K562 (cell line): ENCODE results near the gene WDR46. TPM values are rescaled to one million over a fixed set of nuclear protein-coding genes. Genes with fewer than 3 reads are reported as not detected.

Experiments
- MTA2 ChIP-seq: fragments of 450-650 bp; IDR thresholded peaks from 2 replicates; pipeline ENCODE4 v1.6.1; 2016; ENCODE audit warnings: low read depth
- TCF3 ChIP-seq: sonication (generic); formaldehyde crosslinking; IDR thresholded peaks from 2 replicates; pipeline ENCODE4 v1.4.0; 2020; ENCODE audit warnings: mild to moderate bottlenecking, missing genetic modification reagents
- ZNF23 ChIP-seq: fragments of 250-450 bp; sonication (Bioruptor Pico); IDR thresholded peaks from 2 replicates; pipeline ENCODE4 v1.4.0; 2020; ENCODE audit warnings: mild to moderate bottlenecking
- ZNF436 ChIP-seq: fragments of 250-450, 450-650 bp; sonication (Bioruptor Pico); formaldehyde crosslinking; IDR thresholded peaks from 2 replicates; pipeline ENCODE4 v1.7.0; 2020; ENCODE audit warnings: mild to moderate bottlenecking
- polyA plus RNA-seq, 8 experiments: library from polyadenylated mRNA; depleted of rRNA in 4 of 8; stranded (reverse) in 5 of 8; unstranded in 3 of 8; fragments of >200 nt; fragmentation: Nextera tagmentation in 2 of 8; fragmentation: Illumina TruSeq in 1 of 8; extraction: Ambion mirVana in 2 of 8; extraction: Trizol in 1 of 8; gene quantifications; 2 replicates each; pipeline versions ENCODE4 v1.2.1 to v1.2.3, GENCODE V29; 2011 to 2014; ENCODE audit warnings: inconsistent platforms in 1 of 8, missing spikeins in 1 of 8
- total RNA-seq, 7 experiments: library from RNA; depleted of rRNA in 6 of 7; stranded (reverse); fragments of >200 nt in 6 of 7; fragmentation: Illumina TruSeq in 2 of 7; extraction: Trizol in 2 of 7; gene quantifications; 2 replicates each; pipeline versions ENCODE4 v1.2.1 to v1.2.3, GENCODE V29; 2011 to 2021; ENCODE audit warnings: low replicate concordance in 1 of 7
- TF ChIP-seq, protein P1 (sequence below): fragments of 450-650 bp; IDR thresholded peaks from 2 replicates; pipeline ENCODE4 v1.6.1; 2016; ENCODE audit warnings: antibody characterized with exemption
- TF ChIP-seq, protein P2 (sequence below), 2 experiments: fragments of 450-650 bp in 1 of 2; IDR thresholded peaks; 2 replicates each; pipeline ENCODE4 v1.6.1; 2011 to 2017; ENCODE audit warnings: low read depth in 2 of 2, antibody characterized with exemption in 1 of 2, borderline replicate concordance in 1 of 2, low read length in 1 of 2, mild to moderate bottlenecking in 1 of 2, mixed read lengths in 1 of 2; ENCODE audit not compliant: control insufficient read depth in 1 of 2
- TF ChIP-seq, protein P3 (sequence below), 2 experiments: fragments of 450-650 bp; formaldehyde crosslinking in 1 of 2; IDR thresholded peaks; 2 replicates each; pipeline versions ENCODE4 v1.4.0 to v1.6.1; 2014 to 2020; ENCODE audit warnings: mild to moderate bottlenecking in 2 of 2, borderline replicate concordance in 1 of 2, low read depth in 1 of 2
- TF ChIP-seq, protein P4 (sequence below): fragments of 450-650 bp; IDR thresholded peaks from 2 replicates; pipeline ENCODE4 v1.6.1; 2018; ENCODE audit not compliant: partially characterized antibody

The WDR46 gene
- total and polyA plus RNA-seq, 9 of the 15 experiments (the other 6 are each of a cell fraction or from before 2014, with no cell fraction given): 8.9 to 146 (median 93.1) TPM

DNA sequence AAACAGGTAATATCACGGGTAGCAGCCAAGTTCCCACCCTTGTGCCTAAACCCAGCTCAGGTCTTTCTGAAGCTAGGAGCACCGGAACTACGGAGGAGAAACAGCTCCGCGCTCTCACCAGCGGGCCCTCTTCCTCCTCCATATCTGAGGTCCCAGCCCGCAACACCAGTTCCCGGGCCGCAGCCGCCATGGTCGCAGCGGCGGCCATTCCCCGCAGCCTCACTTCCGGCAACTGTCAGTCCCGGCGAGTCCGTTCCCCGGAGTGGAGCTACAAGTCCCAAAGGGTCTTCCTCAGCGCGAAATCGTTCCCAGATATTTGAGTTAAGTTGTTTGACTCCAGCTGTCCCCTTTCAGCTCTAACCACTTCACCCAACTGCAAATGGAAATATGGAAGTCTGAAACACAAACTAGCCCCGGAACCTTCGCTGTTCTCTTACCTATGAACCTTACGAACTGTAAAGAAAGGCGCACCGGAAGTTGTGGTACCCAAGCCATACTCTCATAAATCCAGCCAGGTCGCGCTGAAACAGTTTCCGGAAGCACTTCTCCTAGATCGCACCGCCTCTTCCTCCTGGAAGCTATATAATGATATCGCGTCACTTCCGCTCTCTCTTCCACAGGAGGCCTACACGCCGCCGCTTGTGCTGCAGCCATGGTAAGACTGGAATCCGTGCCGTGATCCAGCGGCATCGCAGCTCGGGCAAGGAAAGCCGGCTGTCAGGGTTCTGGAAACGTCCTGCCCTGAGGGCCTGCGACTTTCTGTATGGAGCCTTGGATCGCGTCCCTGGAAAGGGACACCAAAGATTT is 17.4 kb downstream of the WDR46 start, which contains the start of the genes RPS18 and VPS52 (continued):
- TF ChIP-seq, protein P1, sequence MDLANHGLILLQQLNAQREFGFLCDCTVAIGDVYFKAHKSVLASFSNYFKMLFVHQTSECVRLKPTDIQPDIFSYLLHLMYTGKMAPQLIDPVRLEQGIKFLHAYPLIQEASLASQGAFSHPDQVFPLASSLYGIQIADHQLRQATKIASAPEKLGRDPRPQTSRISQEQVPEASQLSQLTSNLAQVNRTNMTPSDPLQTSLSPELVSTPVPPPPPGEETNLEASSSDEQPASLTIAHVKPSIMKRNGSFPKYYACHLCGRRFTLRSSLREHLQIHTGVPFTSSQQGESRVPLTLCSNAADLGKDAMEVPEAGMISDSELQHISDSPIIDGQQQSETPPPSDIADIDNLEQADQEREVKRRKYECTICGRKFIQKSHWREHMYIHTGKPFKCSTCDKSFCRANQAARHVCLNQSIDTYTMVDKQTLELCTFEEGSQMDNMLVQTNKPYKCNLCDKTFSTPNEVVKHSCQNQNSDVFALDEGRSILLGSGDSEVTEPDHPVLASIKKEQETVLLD: no peak
- TF ChIP-seq MTA2 (no peak; the same call in 1 of the 2 replicates), TCF3 (CRISPR knock-in tag) (peak; percentile 34; the same call in 1 of the 2 replicates), ZNF23 (peak; percentile 41; the same call in 1 of the 2 replicates), ZNF436 (CRISPR knock-in tag) (peak; percentile 47; the same call in 1 of the 2 replicates)
- TF ChIP-seq, protein P2, sequence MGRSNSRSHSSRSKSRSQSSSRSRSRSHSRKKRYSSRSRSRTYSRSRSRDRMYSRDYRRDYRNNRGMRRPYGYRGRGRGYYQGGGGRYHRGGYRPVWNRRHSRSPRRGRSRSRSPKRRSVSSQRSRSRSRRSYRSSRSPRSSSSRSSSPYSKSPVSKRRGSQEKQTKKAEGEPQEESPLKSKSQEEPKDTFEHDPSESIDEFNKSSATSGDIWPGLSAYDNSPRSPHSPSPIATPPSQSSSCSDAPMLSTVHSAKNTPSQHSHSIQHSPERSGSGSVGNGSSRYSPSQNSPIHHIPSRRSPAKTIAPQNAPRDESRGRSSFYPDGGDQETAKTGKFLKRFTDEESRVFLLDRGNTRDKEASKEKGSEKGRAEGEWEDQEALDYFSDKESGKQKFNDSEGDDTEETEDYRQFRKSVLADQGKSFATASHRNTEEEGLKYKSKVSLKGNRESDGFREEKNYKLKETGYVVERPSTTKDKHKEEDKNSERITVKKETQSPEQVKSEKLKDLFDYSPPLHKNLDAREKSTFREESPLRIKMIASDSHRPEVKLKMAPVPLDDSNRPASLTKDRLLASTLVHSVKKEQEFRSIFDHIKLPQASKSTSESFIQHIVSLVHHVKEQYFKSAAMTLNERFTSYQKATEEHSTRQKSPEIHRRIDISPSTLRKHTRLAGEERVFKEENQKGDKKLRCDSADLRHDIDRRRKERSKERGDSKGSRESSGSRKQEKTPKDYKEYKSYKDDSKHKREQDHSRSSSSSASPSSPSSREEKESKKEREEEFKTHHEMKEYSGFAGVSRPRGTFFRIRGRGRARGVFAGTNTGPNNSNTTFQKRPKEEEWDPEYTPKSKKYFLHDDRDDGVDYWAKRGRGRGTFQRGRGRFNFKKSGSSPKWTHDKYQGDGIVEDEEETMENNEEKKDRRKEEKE (IDR thresholded peaks at IDR 0.05; ENCODE audit: borderline replicate concordance in 1 of 2, control insufficient read depth in 1 of 2, low read depth in 2 of 2, low read length in 1 of 2): peak in 1 of 2 experiments; percentile 12; a peak in 1 of 4 replicates
- TF ChIP-seq, protein P3, sequence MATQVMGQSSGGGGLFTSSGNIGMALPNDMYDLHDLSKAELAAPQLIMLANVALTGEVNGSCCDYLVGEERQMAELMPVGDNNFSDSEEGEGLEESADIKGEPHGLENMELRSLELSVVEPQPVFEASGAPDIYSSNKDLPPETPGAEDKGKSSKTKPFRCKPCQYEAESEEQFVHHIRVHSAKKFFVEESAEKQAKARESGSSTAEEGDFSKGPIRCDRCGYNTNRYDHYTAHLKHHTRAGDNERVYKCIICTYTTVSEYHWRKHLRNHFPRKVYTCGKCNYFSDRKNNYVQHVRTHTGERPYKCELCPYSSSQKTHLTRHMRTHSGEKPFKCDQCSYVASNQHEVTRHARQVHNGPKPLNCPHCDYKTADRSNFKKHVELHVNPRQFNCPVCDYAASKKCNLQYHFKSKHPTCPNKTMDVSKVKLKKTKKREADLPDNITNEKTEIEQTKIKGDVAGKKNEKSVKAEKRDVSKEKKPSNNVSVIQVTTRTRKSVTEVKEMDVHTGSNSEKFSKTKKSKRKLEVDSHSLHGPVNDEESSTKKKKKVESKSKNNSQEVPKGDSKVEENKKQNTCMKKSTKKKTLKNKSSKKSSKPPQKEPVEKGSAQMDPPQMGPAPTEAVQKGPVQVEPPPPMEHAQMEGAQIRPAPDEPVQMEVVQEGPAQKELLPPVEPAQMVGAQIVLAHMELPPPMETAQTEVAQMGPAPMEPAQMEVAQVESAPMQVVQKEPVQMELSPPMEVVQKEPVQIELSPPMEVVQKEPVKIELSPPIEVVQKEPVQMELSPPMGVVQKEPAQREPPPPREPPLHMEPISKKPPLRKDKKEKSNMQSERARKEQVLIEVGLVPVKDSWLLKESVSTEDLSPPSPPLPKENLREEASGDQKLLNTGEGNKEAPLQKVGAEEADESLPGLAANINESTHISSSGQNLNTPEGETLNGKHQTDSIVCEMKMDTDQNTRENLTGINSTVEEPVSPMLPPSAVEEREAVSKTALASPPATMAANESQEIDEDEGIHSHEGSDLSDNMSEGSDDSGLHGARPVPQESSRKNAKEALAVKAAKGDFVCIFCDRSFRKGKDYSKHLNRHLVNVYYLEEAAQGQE (IDR thresholded peaks at IDR 0.05; ENCODE audit: borderline replicate concordance): no peak
- TF ChIP-seq, protein P3 (CRISPR knock-in tag; IDR thresholded peaks at IDR 0.05; ENCODE audit: low read depth): no peak; the same call in 1 of the 2 replicates
- TF ChIP-seq, protein P4, sequence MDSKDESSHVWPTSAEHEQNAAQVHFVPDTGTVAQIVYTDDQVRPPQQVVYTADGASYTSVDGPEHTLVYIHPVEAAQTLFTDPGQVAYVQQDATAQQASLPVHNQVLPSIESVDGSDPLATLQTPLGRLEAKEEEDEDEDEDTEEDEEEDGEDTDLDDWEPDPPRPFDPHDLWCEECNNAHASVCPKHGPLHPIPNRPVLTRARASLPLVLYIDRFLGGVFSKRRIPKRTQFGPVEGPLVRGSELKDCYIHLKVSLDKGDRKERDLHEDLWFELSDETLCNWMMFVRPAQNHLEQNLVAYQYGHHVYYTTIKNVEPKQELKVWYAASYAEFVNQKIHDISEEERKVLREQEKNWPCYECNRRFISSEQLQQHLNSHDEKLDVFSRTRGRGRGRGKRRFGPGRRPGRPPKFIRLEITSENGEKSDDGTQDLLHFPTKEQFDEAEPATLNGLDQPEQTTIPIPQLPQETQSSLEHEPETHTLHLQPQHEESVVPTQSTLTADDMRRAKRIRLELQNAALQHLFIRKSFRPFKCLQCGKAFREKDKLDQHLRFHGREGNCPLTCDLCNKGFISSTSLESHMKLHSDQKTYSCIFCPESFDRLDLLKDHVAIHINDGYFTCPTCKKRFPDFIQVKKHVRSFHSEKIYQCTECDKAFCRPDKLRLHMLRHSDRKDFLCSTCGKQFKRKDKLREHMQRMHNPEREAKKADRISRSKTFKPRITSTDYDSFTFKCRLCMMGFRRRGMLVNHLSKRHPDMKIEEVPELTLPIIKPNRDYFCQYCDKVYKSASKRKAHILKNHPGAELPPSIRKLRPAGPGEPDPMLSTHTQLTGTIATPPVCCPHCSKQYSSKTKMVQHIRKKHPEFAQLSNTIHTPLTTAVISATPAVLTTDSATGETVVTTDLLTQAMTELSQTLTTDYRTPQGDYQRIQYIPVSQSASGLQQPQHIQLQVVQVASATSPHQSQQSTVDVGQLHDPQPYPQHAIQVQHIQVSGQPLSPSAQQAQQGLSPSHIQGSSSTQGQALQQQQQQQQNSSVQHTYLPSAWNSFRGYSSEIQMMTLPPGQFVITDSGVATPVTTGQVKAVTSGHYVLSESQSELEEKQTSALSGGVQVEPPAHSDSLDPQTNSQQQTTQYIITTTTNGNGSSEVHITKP: peak; percentile 6
